Chondrocyte (in vitro differentiated cells): ENCODE measurements around the gene C3orf18. TPM values are rescaled to one million over a fixed set of nuclear protein-coding genes. Genes with fewer than 3 reads are reported as not detected.

Experiments
- DNase-seq: peaks from one replicate; pipeline ENCODE4 v3.0.0; 2021; ENCODE audit warnings: mixed read lengths, low spot score
- H3K27ac Mint-ChIP-seq: one replicate; pipeline ENCODE4 v1.8.0; 2021; ENCODE audit warnings: mild to moderate bottlenecking, moderate library complexity, mixed read lengths; ENCODE audit not compliant: unreplicated experiment
- H3K27me3 Mint-ChIP-seq: 2 replicates; pipeline ENCODE4 v1.8.0; 2021; ENCODE audit warnings: low read depth, mixed read lengths
- H3K36me3 Mint-ChIP-seq: 2 replicates; pipeline ENCODE4 v1.8.0; 2021; ENCODE audit warnings: low read depth, mixed read lengths
- H3K4me1 Mint-ChIP-seq: 2 replicates; pipeline ENCODE4 v1.8.0; 2021; ENCODE audit warnings: low read depth, mild to moderate bottlenecking, mixed read lengths
- H3K4me3 Mint-ChIP-seq: one replicate; pipeline ENCODE4 v1.8.0; 2021; ENCODE audit warnings: mild to moderate bottlenecking, moderate library complexity, mixed read lengths; ENCODE audit not compliant: unreplicated experiment
- H3K9me3 Mint-ChIP-seq: 2 replicates; pipeline ENCODE4 v1.8.0; 2021; ENCODE audit warnings: low read depth, mixed read lengths
- total RNA-seq: library from RNA; stranded (reverse); gene quantifications from 3 replicates; pipeline ENCODE4 v1.2.1, GENCODE V29; 2021
- TF ChIP-seq, protein P1 (sequence below): fragments of 200-600 bp; sonication (generic); IDR thresholded peaks from 2 replicates; pipeline ENCODE4 v1.5.0; 2021; ENCODE audit warnings: antibody characterized with exemption, mild to moderate bottlenecking, moderate library complexity

C3orf18 gene
- total RNA-seq, 1 donor from 2014 or later: 5.8 TPM

DNA sequence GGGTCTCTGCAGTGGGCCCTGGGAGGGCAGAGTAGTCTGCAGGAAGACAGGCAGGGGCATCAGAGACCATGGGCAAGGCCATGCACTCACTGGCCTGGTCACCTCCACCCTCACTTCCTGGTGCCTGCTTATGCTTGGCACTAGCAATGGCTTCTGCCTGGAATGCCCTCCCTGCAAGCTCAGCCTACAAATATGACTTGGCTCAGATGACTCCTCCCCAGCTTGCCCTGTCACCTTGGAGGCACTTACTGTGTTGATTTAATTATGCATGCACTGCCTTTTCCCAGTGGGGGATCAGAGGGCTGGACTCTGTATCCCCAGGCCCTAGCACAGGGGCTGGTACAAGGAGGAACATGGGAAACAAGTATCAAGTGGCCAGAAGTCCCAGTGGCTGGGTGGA is 7.8 kb downstream of the C3orf18 start:
- peaks cover 5% of the 10 kb centered on the region for H3K27me3 Mint-ChIP-seq
- H3K9me3 Mint-ChIP-seq: no peaks in the 10 kb centered on the region
- no peak overlapping the region for H3K4me3 Mint-ChIP-seq
- no peaks in the 10 kb centered on the region for H3K4me1 Mint-ChIP-seq
- no peaks in the 10 kb centered on the region for H3K36me3 Mint-ChIP-seq
- no peak for DNase-seq
- H3K27ac Mint-ChIP-seq: no peak overlapping the region
- TF ChIP-seq, protein P1, sequence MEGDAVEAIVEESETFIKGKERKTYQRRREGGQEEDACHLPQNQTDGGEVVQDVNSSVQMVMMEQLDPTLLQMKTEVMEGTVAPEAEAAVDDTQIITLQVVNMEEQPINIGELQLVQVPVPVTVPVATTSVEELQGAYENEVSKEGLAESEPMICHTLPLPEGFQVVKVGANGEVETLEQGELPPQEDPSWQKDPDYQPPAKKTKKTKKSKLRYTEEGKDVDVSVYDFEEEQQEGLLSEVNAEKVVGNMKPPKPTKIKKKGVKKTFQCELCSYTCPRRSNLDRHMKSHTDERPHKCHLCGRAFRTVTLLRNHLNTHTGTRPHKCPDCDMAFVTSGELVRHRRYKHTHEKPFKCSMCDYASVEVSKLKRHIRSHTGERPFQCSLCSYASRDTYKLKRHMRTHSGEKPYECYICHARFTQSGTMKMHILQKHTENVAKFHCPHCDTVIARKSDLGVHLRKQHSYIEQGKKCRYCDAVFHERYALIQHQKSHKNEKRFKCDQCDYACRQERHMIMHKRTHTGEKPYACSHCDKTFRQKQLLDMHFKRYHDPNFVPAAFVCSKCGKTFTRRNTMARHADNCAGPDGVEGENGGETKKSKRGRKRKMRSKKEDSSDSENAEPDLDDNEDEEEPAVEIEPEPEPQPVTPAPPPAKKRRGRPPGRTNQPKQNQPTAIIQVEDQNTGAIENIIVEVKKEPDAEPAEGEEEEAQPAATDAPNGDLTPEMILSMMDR: no peak

DNA sequence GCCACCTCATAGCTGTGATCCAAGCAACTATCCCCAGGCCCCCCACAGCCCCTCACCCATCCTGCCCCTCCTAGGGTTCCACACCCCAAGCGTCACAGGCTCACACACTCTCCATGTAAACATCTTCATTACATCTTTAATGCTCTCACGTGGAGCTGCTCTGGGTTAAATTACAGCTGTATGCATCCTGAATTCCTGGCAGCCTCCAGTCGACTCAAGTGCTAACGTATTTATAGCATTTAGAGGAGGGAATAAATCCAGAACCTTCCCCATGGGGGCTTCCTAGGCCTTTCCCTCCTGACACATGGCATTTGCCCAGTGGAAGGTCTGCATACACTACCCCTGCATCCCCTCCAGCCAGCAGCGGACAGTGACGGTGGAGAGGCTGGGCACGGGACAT is 9.6 kb downstream of the C3orf18 start:
- peaks cover 13% of the 10 kb centered on the region for H3K27me3 Mint-ChIP-seq
- no peaks in the 10 kb centered on the region for H3K9me3 Mint-ChIP-seq
- no peaks in the 10 kb centered on the region for H3K36me3 Mint-ChIP-seq
- no peak overlapping the region for H3K4me3 Mint-ChIP-seq
- H3K4me1 Mint-ChIP-seq: no peaks in the 10 kb centered on the region
- TF ChIP-seq, protein P1: no peak
- no peak for DNase-seq
- H3K27ac Mint-ChIP-seq: no peak overlapping the region

DNA sequence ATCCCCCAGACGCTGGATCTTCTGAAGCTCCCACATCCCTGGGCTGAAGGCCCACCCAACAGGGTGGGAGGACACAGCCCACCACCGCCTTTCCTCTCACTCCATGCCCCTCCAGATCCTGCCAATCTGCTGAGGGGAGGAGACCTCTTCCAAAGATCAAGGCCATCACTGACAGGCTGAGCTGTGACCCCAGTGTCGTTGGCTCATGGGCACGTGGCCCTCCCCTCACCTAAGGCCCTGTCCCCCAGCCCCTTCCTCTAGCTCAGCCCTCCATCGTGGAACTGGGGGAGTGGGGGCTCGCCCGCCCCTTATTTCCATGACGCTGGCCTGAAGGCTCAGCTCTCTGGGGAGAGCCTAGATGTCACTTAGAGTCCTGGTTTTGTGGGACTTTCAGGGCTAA is 10.4 kb downstream of the C3orf18 start:
- Mint-ChIP-seq H3K9me3 (no peaks in the 10 kb centered on the region), H3K4me3 (no peak overlapping the region), H3K4me1 (no peaks in the 10 kb centered on the region), H3K36me3 (no peaks in the 10 kb centered on the region), H3K27me3 (peaks cover 17% of the 10 kb centered on the region), H3K27ac (no peak overlapping the region)
- no peak for DNase-seq
- TF ChIP-seq, protein P1: no peak

GRCh38 chr3:50554553-50554952 is 13.0 kb downstream of the C3orf18 start:
- TF ChIP-seq, protein P1: no peak
- H3K36me3 Mint-ChIP-seq: no peaks in the 10 kb centered on the region
- no peak overlapping the region for H3K27ac Mint-ChIP-seq
- H3K4me1 Mint-ChIP-seq: no peaks in the 10 kb centered on the region
- H3K27me3 Mint-ChIP-seq: peaks cover 17% of the 10 kb centered on the region
- no peaks in the 10 kb centered on the region for H3K9me3 Mint-ChIP-seq
- DNase-seq: no peak
- no peak overlapping the region for H3K4me3 Mint-ChIP-seq

- H3K36me3 Mint-ChIP-seq: no peaks in the 10 kb centered on the region
- H3K27ac Mint-ChIP-seq: no peak overlapping the region
- no peak for DNase-seq
- TF ChIP-seq, protein P1: no peak
- peaks cover 17% of the 10 kb centered on the region for H3K27me3 Mint-ChIP-seq
- H3K4me1 Mint-ChIP-seq: no peaks in the 10 kb centered on the region
- no peak overlapping the region for H3K4me3 Mint-ChIP-seq
- no peaks in the 10 kb centered on the region for H3K9me3 Mint-ChIP-seq
These were observed 14.9 kb downstream of the C3orf18 start for GRCh38 chr3:50552598-50552997.
